GM12891 (cell line): Measurements from ENCODE around the gene PALM.

Experiments used
- POLR2A ChIP-seq: IDR thresholded peaks from 2 replicates; pipeline ENCODE4 v1.6.1; 2011; ENCODE audit warnings: low read depth, low read length, control low read depth
- POLR2AphosphoS5 ChIP-seq: IDR thresholded peaks from 2 replicates; pipeline ENCODE4 v1.6.1; 2011; ENCODE audit warnings: low read depth, low read length, control low read depth
- SPI1 ChIP-seq: IDR thresholded peaks from 2 replicates; pipeline ENCODE4 v1.6.1; 2011; ENCODE audit warnings: low read depth, low read length, control low read depth
- TAF1 ChIP-seq: IDR thresholded peaks from 2 replicates; pipeline ENCODE4 v1.6.1; 2011; ENCODE audit warnings: low read depth, low read length, control low read depth

DNA sequence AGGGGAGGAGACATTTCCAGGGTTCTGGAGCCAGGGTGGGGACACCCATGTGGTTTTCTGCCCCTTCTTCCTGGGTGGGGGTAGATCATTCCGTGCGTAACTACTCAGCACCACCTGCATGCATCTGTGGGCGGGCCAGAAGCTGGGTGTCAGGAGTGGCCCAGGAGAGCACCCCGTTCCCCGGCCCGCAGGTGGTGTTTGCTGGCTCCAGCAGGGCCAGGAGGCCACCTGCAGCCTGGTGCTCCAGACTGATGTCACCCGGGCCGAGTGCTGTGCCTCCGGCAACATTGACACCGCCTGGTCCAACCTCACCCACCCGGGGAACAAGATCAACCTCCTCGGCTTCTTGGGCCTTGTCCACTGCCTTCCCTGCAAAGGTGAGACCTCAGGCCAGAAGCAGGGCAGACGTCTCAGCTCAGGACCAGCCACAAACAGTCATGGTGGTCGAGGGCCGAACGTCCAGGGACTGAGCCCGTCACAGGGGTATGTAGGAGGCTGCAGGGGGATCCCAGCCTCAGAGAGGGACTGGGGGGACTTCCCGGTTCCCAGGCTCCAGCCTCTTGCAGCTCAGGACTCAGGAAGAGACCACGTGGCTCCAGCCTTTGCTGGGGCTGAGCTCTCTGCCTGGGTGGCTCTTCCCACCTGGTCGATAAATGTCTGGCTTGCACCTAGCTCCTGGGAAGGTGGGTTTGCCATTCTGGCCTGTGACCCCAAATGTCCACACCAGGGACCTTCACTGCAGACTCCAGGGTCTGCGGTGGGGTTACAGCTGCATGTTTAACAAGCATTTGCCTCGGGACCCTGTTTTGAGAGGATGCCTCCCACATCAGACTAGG is 30.9 kb upstream of the PALM start:
- TF ChIP-seq SPI1 (no peak), TAF1 (no peak), POLR2AphosphoS5 (no peak), POLR2A (no peak)
